Measurements from ENCODE around the gene ARSG. TPM values are rescaled to one million over a fixed set of nuclear protein-coding genes. Genes with fewer than 3 reads are reported as not detected.

ARSG gene
- total RNA-seq, 2 donors from 2014 or later: 3.1 to 3.6 TPM

DNA sequence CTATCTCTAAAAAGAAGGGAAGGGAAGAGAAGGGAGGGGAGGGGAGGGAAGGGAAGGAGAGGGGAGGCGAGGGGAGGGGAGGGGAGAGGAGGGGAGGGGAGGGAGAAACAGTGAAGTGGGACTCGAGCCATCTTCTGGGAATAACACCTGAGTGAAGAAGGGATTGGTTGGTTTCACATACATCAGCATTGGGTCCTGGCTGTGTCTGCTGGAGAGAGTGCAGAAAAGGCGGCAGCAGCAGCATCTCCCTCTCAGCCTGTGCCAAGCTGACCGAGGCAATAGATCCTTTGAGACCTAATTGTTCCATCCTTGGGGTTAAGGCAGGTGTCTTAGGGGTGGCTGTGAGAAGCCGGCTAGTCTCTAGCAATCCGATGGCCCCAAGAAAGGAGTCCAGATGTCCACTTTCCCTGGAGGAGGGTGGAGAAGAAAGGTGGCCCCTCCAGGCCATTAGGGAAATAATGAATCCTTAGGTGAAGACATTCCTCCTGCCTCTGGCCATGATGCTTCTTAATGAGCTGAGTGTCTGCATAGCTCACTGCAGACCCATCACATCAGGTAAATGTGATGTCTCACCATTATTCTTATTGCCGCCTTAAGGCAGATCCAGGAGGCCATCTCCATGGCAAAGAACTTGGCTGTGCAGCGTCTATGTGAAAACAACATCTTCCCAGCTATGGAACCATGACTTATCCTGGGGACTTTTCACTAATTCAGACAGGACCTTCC lies 94.4 kb downstream of the ARSG start:
- Histone ChIP-seq H3K9me3 (no peaks in the 10 kb centered on the region), H3K4me1 (peaks cover 0 to 36% of the 10 kb centered on the region in 2 donors), H3K27me3 (no peaks in the 10 kb centered on the region), H3K27ac (peak overlapping the region; percentile 77 to 89), H3K36me3 (no peaks in the 10 kb centered on the region), H3K4me3 (no peak overlapping the region)
- DNase-seq (ENCODE audit: low spot score): no peak
- no peak for TF ChIP-seq CTCF (IDR thresholded peaks at IDR 0.05)

GRCh38 chr17:68387435-68388218 lies 96.3 kb downstream of the ARSG start:
- no peak for TF ChIP-seq CTCF (IDR thresholded peaks at IDR 0.05)
- Histone ChIP-seq H3K4me1 (peaks cover 0 to 36% of the 10 kb centered on the region in 2 donors), H3K27ac (peak overlapping the region; percentile 77 to 89), H3K9me3 (no peaks in the 10 kb centered on the region), H3K36me3 (no peaks in the 10 kb centered on the region), H3K27me3 (no peaks in the 10 kb centered on the region), H3K4me3 (no peak overlapping the region)
- peak; percentile 44 for DNase-seq (ENCODE audit: low spot score)

DNA sequence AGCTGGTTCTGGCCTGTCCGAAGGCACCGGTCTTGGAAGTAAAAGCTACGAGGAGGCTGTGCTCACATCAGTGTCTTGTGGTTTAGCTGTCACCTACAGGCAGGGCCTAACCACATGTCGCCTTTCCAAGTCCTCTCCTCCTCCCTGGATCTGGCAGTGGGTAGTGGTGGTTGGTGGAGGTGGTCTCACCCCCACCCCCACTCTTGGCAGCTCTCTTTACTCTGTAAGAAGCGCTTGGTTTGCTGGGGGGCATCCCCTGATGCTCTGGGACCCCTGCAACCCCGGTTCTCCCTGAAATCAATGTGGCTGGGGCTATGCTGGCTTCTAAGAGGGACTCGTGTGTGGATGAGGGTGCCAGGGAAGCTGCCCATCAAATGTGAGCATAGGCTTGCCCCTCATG lies 97.7 kb downstream of the ARSG start:
- Histone ChIP-seq H3K9me3 (no peaks in the 10 kb centered on the region), H3K4me3 (no peak overlapping the region), H3K4me1 (peaks cover 0 to 25% of the 10 kb centered on the region in 2 donors), H3K27ac (no peak overlapping the region), H3K27me3 (no peaks in the 10 kb centered on the region), H3K36me3 (no peaks in the 10 kb centered on the region)
- peak; percentile 32 for DNase-seq (ENCODE audit: low spot score)
- no peak for TF ChIP-seq CTCF (IDR thresholded peaks at IDR 0.05)

GRCh38 chr17:68390888-68391545 lies 99.7 kb downstream of the ARSG start:
- TF ChIP-seq CTCF (IDR thresholded peaks at IDR 0.05): no peak
- Histone ChIP-seq H3K4me1 (peaks cover 0 to 16% of the 10 kb centered on the region in 2 donors), H3K27ac (peak overlapping the region; percentile 11 to 74), H3K9me3 (peaks cover 0 to 3% of the 10 kb centered on the region in 2 donors), H3K4me3 (no peak overlapping the region), H3K36me3 (no peaks in the 10 kb centered on the region), H3K27me3 (no peaks in the 10 kb centered on the region)
- DNase-seq (ENCODE audit: low spot score): peak; percentile 86

DNA sequence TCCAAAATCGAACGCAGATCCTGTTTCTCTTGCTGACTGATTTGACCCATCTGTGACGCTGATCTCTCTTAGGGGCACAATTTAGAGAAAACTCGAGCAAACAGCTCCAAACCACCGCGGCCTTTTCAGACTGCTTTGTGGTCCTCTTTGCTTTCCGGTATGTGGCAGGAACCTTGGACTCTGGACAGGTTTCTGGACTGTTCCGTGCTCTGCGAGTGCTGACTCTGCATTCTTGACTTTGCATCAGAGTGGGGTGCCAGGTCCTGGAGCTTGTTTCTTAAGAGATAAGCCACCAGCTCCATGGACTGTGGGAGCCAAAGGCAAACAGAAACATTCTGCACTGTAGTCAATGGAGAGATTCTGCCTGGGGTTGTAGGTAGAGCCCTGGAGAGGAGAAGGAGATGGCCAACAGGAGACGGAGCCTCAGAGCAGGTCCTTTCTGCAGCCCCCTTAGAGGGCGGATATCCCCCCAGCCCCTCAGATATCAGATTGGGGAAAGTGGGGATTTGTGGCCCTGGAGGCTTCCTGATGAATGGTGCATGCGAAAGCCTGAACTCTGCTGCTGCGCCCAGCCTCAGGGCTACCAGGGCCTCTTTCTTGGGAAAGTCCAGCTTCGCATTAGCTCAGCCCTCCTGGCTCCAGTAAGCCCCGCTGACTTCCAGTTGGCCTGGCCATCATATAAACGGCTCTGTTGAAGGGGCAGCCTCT lies 100.4 kb downstream of the ARSG start:
- DNase-seq (ENCODE audit: low spot score): peak; percentile 75
- peaks cover 0 to 9% of the 10 kb centered on the region in 2 donors for H3K4me1 ChIP-seq
- H3K4me3 ChIP-seq: no peak overlapping the region
- TF ChIP-seq CTCF (IDR thresholded peaks at IDR 0.05): no peak
- H3K27me3 ChIP-seq: no peaks in the 10 kb centered on the region
- peaks cover 0 to 3% of the 10 kb centered on the region in 2 donors for H3K9me3 ChIP-seq
- peak overlapping the region; percentile 11 to 74 for H3K27ac ChIP-seq
- no peaks in the 10 kb centered on the region for H3K36me3 ChIP-seq
